ENCODE data around the gene CPNE6.

DNA sequence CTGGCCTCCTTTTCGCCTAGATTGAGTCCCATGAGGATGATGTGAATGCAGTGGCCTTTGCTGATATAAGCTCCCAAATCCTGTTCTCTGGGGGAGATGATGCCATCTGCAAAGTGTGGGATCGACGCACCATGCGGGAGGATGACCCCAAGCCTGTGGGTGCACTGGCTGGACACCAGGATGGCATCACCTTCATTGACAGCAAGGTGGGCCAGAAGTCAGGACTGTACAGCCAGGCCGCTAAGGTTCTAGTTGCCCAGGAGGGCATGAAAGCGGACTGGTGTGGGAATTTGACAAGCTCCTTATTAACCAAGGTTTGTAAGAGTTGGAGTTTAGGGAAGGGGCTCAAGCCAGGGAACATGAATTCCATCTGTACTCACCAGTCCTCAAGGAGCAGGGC is 48.3 kb downstream of the CPNE6 start:
- no peak for TF ChIP-seq HEYL (CRISPR knock-in tag; IDR thresholded peaks at IDR 0.05)
- TF ChIP-seq POLR2A (IDR thresholded peaks at IDR 0.05; ENCODE audit: low read length), result no peak
- TF ChIP-seq CTCF (IDR thresholded peaks at IDR 0.05), result no peak
- TF ChIP-seq PHF8 (IDR thresholded peaks at IDR 0.05; ENCODE audit: borderline replicate concordance, low read depth), result no peak
- no peak for TF ChIP-seq CBX8 (IDR thresholded peaks at IDR 0.05)
- no peak for TF ChIP-seq REST (IDR thresholded peaks at IDR 0.05)
- TF ChIP-seq SREBF2 (IDR thresholded peaks at IDR 0.05), result no peak
- TF ChIP-seq, protein P1, sequence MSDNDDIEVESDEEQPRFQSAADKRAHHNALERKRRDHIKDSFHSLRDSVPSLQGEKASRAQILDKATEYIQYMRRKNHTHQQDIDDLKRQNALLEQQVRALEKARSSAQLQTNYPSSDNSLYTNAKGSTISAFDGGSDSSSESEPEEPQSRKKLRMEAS (IDR thresholded peaks at IDR 0.05), result no peak
- TF ChIP-seq EP300 (IDR thresholded peaks at IDR 0.05), result no peak
- no peak for TF ChIP-seq BHLHE40 (IDR thresholded peaks at IDR 0.05; ENCODE audit: low read depth, low read length)
- no peak for TF ChIP-seq CBX2 (IDR thresholded peaks at IDR 0.05; ENCODE audit: borderline replicate concordance, low read depth)
- TF ChIP-seq CHD2 (IDR thresholded peaks at IDR 0.05; ENCODE audit: low read length, partially characterized antibody), result no peak
- TF ChIP-seq JUN (IDR thresholded peaks at IDR 0.05), result no peak
- no peak for TF ChIP-seq HDAC2 (IDR thresholded peaks at IDR 0.05)

All from A549 (cell line).